WTC11 (cell line): Measurements from ENCODE around the gene GPX2. TPM values are rescaled to one million over a fixed set of nuclear protein-coding genes. Genes with fewer than 3 reads are reported as not detected.

Source experiments
- ATAC-seq: fragments of 200-7000 bp; cut with Tn5 transposase; 2 replicates; pipeline ENCODE4 v1.10.0; 2021; ENCODE audit warnings: mild to moderate bottlenecking, moderate library complexity
- CTCF ChIA-PET: fragments of 300-600 bp; sonication (Branson Sonifier 250); formaldehyde crosslinking; loops from one replicate; lab custom pipeline; 2021; ENCODE audit warnings: antibody characterized with exemption; lab: Charles Lee
- POLR2A ChIA-PET: fragments of 350-600 bp; sonication (Branson Sonifier 250); formaldehyde crosslinking; loops from one replicate; lab custom pipeline; 2021; ENCODE audit warnings: antibody characterized with exemption; lab: Charles Lee
- DNase-seq: peaks from one replicate; pipeline ENCODE4 v3.0.0; 2021; ENCODE audit warnings: low spot score
- H3K27ac Mint-ChIP-seq: 2 replicates; pipeline ENCODE4 v1.8.0; 2021; ENCODE audit warnings: mixed read lengths
- H3K27me3 Mint-ChIP-seq: 2 replicates; pipeline ENCODE4 v1.8.0; 2021; ENCODE audit warnings: low read depth, mild to moderate bottlenecking, moderate library complexity, mixed read lengths
- H3K36me3 Mint-ChIP-seq: 2 replicates; pipeline ENCODE4 v1.8.0; 2021; ENCODE audit warnings: mixed read lengths
- H3K4me1 Mint-ChIP-seq: 2 replicates; pipeline ENCODE4 v1.8.0; 2022; ENCODE audit warnings: mixed read lengths
- H3K4me3 Mint-ChIP-seq: 2 replicates; pipeline ENCODE4 v1.8.0; 2021; ENCODE audit warnings: mild to moderate bottlenecking, moderate library complexity, mixed read lengths
- H3K9me3 Mint-ChIP-seq: 2 replicates; pipeline ENCODE4 v1.8.0; 2021; ENCODE audit warnings: mixed read lengths
- ATF2 ChIP-seq: sonication (generic); formaldehyde crosslinking; IDR thresholded peaks from 2 replicates; pipeline ENCODE4 v1.8.1; 2022; ENCODE audit warnings: low read depth, missing genetic modification reagents, borderline replicate concordance
- ATF3 ChIP-seq: sonication (generic); formaldehyde crosslinking; conservative IDR thresholded peaks from 2 replicates; pipeline ENCODE4 v1.8.1; 2022; ENCODE audit warnings: mild to moderate bottlenecking, missing genetic modification reagents
- CREM ChIP-seq: sonication (generic); formaldehyde crosslinking; IDR thresholded peaks from 2 replicates; pipeline ENCODE4 v1.8.1; 2022; ENCODE audit warnings: mild to moderate bottlenecking, missing genetic modification reagents, moderate library complexity
- E2F5 ChIP-seq: sonication (generic); formaldehyde crosslinking; IDR thresholded peaks from 2 replicates; pipeline ENCODE4 v1.8.1; 2022; ENCODE audit warnings: mild to moderate bottlenecking, moderate library complexity, missing genetic modification reagents
- ELF4 ChIP-seq: sonication (generic); formaldehyde crosslinking; IDR thresholded peaks from 2 replicates; pipeline ENCODE4 v1.8.1; 2022; ENCODE audit warnings: low read depth, mild to moderate bottlenecking, moderate library complexity, missing genetic modification reagents
- ERG ChIP-seq: fragments of 250-450 bp; sonication (Bioruptor Pico); IDR thresholded peaks from 2 replicates; pipeline ENCODE4 v1.8.0; 2021; ENCODE audit warnings: mild to moderate bottlenecking
- FOXJ3 ChIP-seq: sonication (generic); formaldehyde crosslinking; IDR thresholded peaks from 2 replicates; pipeline ENCODE4 v1.9.0; 2021; ENCODE audit warnings: missing genetic modification reagents, mild to moderate bottlenecking, borderline replicate concordance
- HMGA2 ChIP-seq: fragments of 250-450 bp; sonication (Bioruptor Pico); IDR thresholded peaks from 2 replicates; pipeline ENCODE4 v1.4.0; 2021; ENCODE audit warnings: mild to moderate bottlenecking, moderate library complexity
- HMGXB4 ChIP-seq: sonication (generic); formaldehyde crosslinking; IDR thresholded peaks from 2 replicates; pipeline ENCODE4 v1.8.1; 2023; ENCODE audit warnings: mild to moderate bottlenecking, moderate library complexity, missing genetic modification reagents
- IRF1 ChIP-seq: sonication (generic); formaldehyde crosslinking; IDR thresholded peaks from 2 replicates; pipeline ENCODE4 v1.8.0; 2023; ENCODE audit warnings: missing genetic modification reagents
- IRF2 ChIP-seq: sonication (generic); formaldehyde crosslinking; IDR thresholded peaks from 2 replicates; pipeline ENCODE4 v1.8.0; 2022; ENCODE audit warnings: low read depth, missing genetic modification reagents, borderline replicate concordance
- JAZF1 ChIP-seq: fragments of 250-450 bp; sonication (Bioruptor Pico); IDR thresholded peaks from 2 replicates; pipeline ENCODE4 v1.9.0; 2021; ENCODE audit warnings: moderate library complexity, mild to moderate bottlenecking, inconsistent platforms
- SMAD3 ChIP-seq: sonication (generic); formaldehyde crosslinking; IDR thresholded peaks from 2 replicates; pipeline ENCODE4 v1.8.0; 2022; ENCODE audit warnings: missing genetic modification reagents, mild to moderate bottlenecking, borderline replicate concordance
- ZBTB43 ChIP-seq: sonication (generic); formaldehyde crosslinking; IDR thresholded peaks from 2 replicates; pipeline ENCODE4 v1.8.1; 2023; ENCODE audit warnings: mild to moderate bottlenecking, missing genetic modification reagents
- ZNF425 ChIP-seq: fragments of 250-450 bp; sonication (Bioruptor Pico); conservative IDR thresholded peaks from 2 replicates; pipeline ENCODE4 v1.9.0; 2021; ENCODE audit warnings: mild to moderate bottlenecking
- ZSCAN18 ChIP-seq: fragments of 250-450 bp; sonication (Bioruptor Pico); IDR thresholded peaks from 2 replicates; pipeline ENCODE4 v2.1.2; 2022; ENCODE audit warnings: mild to moderate bottlenecking, moderate library complexity
- total RNA-seq: library from RNA; stranded (reverse); gene quantifications from 3 replicates; pipeline ENCODE4 v1.2.3, GENCODE V29; 2021

The GPX2 gene
- total RNA-seq, 1 experiment from 2014 or later, result 1.5 TPM

GRCh38 chr14:64945431-64946178, 3.1 kb upstream of the GPX2 start:
- ATAC-seq (no peak), DNase-seq (no peak)
- H3K36me3 Mint-ChIP-seq, result peaks cover 13% of the 10 kb centered on the region
- ChIA-PET CTCF (interaction anchor here (0.9 kb wide), 1 partner anchor 11 kb away, joined by 3 read pairs; no protein-coding TSS in a partner anchor), POLR2A (no interaction called here)
- no peaks in the 10 kb centered on the region for H3K27me3 Mint-ChIP-seq
- no peaks in the 10 kb centered on the region for H3K9me3 Mint-ChIP-seq
- H3K4me1 Mint-ChIP-seq, result peaks cover 24% of the 10 kb centered on the region
- no peak overlapping the region for H3K4me3 Mint-ChIP-seq
- TF ChIP-seq IRF2 (CRISPR knock-in tag), result no peak
- TF ChIP-seq ZBTB43 (CRISPR knock-in tag), result no peak
- TF ChIP-seq IRF1 (CRISPR knock-in tag), result no peak
- no peak for TF ChIP-seq HMGA2
- TF ChIP-seq SMAD3, result no peak
- TF ChIP-seq ZSCAN18 (CRISPR knock-in tag), result no peak
- TF ChIP-seq ZNF425 (CRISPR knock-in tag), result no peak
- TF ChIP-seq ELF4 (CRISPR knock-in tag), result no peak
- TF ChIP-seq ATF2 (CRISPR knock-in tag), result no peak
- no peak for TF ChIP-seq E2F5
- TF ChIP-seq ATF3 (CRISPR knock-in tag), result no peak
- no peak for TF ChIP-seq ERG (CRISPR knock-in tag)
- TF ChIP-seq CREM, result no peak
- TF ChIP-seq JAZF1, result no peak
- TF ChIP-seq FOXJ3 (CRISPR knock-in tag), result no peak
- no peak for TF ChIP-seq HMGXB4
- TF ChIP-seq, all 79 proteins: peak for 0
- no peak overlapping the region for H3K27ac Mint-ChIP-seq
